ENCODE results near the gene FCHSD2.
"Not testable (repeated sequence)": the region's sequence is repeated elsewhere in the genome, so short reads cannot be mapped to it uniquely, and the experiment has no call there.

Gene FCHSD2

DNA sequence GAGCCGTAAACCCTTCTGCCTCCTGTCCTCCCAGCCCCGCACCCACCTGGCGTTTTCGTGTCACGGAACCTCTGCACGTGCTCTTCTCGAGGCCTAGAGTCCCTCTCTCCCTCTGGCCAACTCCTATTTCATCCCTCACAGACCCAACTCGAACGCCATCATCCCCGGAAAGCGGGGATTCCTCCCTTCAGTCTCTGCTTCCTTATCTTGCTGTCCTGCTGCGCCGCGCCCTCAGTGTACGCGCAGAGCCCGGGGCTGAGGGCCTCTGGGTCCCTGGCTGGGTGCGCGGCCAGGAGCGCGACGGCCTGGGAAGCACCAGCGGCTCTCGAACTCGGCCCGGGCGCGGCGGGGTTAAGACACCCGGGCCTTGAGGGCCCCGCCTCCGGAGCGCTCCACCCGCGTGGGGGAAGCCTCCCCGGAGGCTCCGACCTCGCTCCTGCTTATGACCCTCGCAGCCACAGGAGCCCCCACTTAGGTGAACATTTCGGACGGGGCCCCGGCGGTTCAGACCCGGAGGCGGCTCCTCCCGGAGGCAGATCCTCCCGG lies 328.3 kb downstream of the FCHSD2 start:
- peak; percentile 87 for DNase-seq

- DNase-seq = peak; percentile 75
These were observed 329.0 kb downstream of the FCHSD2 start for GRCh38 chr11:72812967-72813739.

DNA sequence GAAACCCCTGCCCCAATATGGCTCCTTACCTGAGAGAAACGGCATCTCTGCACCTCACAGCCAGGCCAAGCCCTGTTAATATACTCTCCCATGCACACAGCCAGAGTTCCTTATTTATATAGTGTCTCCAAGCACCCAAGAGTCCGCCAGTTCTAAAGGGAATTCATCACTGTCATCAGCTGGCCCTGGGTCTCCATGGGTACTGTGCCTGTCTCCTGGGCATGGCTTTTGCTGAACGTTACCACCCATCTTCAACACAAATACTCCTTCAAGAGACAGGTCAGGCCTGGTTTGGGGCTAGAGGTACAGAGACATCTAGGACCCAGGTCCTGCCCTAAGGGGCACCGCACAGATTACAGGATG lies 329.5 kb downstream of the FCHSD2 start:
- DNase-seq = no peak

DNA sequence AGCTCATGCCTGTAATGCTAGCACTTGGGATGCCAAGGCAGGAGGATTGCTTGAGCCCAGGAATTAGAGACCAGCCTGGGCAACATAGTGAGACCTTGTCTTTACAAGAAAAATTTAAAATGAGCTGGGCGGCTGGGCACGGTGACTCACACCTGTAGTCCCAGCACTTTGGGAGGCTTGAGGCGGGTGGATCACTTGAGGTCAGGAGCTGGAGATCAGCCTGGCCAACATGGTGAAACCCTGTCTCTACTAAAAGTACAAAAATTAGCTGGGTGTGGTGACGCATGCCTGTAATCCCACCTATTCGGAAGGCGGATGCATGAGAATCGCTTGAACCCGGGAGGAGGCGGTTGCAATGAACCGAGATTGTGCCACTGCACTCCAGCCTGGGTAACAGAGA lies 330.4 kb downstream of the FCHSD2 start:
- DNase-seq = not testable (repeated sequence)

DNA sequence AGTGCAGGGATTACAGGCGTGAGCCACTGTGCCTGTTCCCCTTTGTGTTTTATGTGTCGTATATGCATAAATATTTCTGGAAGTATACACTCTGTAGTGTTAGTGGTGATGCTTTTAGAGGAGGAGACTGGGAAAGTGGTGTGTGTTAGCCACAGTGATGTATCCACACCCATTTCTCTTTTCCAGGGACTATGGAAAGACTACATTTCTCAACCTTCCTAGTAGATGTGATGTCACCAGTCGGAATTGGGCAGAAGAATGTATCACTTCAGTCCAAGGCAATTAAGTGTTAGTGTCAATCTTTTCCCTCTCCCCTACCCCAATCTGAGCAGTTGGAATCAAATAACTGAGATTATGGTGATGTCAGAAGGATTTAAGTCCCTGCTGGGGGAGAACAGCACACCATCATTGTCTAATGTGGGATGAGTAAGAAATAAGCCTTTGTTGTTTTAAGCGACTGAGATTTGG lies 333.8 kb downstream of the FCHSD2 start:
- no peak for DNase-seq

DNA sequence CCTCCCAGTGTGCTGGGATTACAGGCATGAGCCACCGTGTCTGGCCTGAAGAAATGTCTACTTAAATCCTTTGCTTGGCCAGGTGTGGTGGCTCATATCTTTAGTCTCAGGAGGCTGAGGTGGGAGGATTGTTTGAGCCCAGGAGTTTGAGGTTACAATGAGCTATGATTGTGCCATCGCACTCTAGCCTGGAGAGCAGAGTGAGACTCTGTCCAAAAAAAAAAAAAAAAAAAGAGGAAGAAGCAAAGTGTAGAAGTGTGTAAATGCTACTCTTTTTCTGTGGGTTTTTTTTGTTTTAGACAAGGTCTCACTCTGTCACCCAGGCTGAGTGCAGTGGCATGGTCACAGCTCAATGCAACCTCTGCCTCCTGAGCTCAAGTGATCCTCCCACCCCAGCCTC lies 334.3 kb downstream of the FCHSD2 start:
- no peak for DNase-seq

DNA sequence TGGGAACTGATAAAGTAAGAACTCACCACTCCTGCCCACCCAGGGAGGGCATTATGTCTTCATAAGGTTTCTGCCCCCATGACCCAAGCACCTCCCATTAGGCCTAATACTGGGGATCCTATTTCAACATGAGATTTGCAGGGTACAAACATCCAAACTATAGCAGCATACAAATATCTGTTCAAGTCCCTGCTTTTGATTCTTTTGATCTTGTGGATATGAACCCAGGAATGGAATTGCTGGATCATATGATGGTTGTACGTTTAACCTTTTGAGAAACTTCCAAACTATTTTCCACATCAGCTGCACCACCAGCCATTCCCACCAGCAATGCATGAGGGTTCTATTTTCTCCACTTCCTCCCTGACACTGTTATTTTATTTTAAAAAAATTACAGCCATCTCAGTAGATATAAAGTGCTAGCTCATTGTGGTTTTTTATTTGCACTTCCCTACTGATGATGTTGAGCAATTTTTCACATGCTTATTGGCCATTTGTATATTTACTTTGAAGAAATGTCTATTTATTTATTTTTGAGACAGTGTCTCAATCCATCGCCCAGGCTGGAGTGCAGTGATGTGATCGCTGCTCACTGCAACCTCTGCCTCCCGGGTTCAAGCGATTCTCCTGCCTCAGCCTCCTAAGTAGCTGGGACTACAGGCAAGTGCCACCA lies 335.0 kb downstream of the FCHSD2 start:
- no peak for DNase-seq

DNA sequence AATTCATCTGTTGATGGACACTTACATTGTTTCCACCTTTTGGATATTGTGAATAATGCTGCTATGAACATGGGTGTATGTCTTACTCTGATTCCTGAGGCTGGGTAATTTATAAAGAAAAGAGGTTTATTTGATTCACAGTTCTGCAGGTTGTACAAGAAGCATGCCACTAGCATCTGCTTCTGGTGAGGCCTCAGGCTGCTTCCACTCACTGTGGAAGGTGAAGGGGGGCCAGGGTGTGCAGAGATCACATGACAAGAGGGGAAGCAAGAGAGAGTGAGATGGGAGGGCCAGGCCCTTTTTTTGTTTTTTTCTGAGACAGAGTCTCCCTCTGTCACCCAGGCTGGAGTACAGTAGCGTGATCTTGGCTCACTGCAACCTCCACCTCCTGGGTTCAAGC lies 335.7 kb downstream of the FCHSD2 start:
- DNase-seq = not testable (repeated sequence)

- no peak for DNase-seq
These were observed 336.9 kb downstream of the FCHSD2 start for GRCh38 chr11:72805216-72805615.

DNA sequence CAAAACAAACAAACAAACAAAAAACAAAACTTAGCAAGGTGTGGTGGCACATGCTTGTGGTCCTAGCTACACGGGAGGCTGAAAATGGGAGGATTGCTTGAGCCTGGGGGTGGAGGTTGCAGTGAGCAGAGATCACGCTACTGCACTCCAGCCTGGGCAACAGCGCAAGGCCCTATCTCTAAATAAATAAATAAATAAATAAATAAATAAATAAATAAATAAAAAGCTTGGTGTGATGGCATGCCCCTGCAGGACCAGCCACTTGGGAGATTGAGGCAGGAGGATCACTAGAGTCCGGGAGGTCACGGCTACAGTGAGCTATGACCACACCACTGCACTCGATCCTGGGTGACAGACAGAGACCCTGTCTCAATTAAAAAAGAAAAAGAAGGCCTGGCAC lies 339.3 kb downstream of the FCHSD2 start:
- DNase-seq = no peak

DNA sequence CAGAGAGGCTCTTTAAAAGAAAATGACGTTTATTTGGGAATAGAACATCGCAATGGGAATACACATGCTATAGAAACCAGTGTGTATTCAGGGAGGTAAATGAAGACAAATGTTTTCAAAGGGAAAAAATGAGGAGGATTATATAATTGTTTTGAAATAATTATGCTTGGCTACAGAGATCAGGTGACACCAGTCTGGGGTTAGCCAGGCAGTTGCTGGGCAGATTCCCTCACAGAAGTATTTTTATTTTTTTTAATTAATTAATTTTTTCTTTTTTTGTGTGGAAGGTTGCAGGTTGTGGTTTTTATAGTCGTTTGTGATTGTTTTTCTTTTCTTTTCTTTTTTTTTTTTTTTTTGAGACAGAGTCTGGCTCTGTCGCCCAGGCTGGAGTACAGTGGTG lies 342.7 kb downstream of the FCHSD2 start:
- DNase-seq = no peak

GRCh38 chr11:72798361-72798760 lies 343.8 kb downstream of the FCHSD2 start:
- DNase-seq = no peak

DNA sequence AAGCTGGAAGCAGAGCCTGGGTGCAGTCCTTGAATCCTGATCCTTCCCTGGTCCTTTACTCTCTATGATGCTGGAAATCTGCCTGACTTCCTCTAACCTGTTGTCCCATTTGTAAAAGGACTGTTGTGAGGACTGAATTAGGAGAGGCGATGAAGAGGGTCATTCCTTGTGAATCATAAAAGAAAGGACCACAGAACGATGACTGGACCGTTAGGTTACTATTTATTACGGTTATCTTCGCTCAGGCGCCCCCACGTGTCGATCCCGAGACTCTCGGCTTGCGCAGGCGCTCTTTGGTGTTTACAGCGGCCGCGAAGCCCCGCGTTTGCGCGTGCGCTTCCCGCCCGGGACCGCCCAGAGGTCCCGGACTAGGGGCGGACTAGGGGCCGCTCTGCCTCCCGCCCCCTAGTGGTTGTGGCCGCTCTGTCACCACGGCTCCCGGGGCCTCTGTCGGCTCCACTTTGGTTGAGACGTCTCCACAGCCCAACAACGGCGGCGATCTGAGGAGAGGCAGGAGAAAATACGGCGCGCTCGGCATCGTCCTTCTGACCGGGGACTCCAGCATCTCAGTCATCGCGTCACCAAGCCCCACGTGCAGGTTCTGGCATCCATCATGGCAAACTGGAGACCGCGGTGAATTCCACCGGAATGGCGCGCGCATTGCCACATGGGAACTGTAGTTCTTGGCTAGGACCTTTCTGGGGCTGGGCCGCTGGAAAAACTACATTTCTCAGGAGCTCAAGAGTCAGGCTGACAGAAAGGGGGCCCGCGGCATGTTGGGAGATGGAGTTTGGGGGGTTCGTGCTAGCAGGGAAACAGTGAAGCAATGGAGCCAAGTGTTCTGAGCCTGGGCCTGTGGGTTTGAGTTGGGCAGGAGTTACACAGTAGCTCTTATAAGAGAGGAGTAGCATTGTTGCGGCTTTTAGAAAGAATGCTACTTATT lies 348.4 kb downstream of the FCHSD2 start, which contains the start of gene STARD10:
Gene STARD10, minus strand, starts transcription at position 623 of the 943 bp plus-strand sequence. CDS start 12,866 bp downstream, outside the sequence.
- DNase-seq = peak; percentile 98

DNA sequence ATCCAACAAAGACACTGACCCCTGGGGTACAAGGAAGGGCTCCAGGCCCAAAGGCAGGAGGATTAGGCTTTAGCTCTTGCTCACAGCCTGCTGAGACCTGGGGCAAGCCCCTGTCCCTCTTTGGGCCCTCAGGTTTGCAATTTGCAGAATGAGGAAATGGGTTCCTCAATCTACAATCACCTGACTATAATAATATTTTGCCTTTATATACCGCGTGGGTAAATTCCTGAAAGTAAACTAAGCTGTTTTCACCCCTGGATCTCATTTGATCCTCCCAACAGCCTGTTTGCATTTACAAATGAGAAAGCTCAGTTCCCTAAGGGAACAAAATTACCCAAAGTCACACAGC lies 349.1 kb downstream of the FCHSD2 start:
- no peak for DNase-seq

- no peak for DNase-seq
These were observed 349.6 kb downstream of the FCHSD2 start for GRCh38 chr11:72792437-72793021.

DNA sequence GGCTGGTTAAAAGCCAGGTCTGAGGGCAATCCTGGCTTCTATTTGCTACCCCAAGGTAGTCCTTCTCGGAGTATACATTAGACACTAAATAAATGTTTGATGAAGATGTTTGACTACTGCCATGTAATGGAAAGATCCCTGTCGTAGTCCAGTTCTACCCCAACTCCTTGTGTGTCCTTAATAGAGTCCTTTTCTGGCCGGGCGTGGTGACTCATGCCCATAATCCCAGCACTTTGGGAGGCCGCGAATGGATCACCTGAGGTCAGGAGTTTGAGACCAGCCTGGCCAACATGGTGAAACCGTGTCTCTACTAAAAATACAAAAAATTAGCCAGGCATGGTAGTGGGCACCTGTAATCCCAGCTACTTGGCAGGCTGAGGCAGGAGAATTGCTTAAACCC lies 350.9 kb downstream of the FCHSD2 start:
- not testable (repeated sequence) for DNase-seq

- no peak for DNase-seq
These were observed 352.5 kb downstream of the FCHSD2 start for GRCh38 chr11:72789493-72790131.

GRCh38 chr11:72788241-72788640 lies 353.9 kb downstream of the FCHSD2 start:
- no peak for DNase-seq

DNA sequence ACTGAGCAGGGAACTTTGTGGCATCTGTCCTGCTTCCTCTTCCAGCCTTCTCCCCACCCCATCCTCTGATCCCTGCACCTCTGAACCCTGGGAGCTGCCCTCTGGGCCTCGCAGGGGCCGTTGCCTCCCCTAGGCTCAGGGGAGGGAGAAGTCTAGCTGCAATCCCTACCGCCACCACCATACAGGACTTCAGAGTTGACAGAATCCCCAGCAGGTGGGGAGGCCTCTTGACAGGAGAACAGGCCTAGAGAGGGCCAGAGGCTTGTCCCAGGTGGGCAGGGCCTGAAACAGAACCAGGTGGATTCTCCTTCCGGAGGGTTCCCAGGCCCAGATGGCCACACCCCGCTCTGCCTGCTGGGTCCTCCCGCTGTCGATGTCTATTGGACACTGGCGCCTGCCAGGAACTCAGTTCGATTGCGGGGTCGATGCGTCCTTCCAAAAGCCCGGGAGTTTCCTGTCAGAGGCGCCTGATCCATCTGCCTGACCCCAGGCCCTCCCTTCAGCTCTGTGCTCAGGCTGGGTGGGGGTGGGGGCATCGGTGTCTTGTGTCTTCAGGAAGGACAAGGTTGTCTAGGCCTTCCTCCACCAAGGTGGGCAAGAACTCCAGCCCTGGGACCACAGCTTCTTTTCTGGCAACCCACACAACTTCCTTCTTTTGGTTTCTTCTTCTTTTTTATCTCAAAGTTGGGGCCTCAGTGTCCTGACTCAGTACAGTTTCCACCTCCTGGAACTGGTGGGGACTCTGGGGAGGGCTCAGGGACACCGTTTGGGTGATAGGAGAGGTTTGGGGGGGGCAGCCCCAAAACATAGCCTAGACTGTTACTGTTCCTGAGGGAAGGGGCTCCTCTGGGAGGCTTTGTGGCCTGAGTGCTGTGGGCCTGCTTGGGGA lies 354.7 kb downstream of the FCHSD2 start:
- DNase-seq = no peak

Data from CD4-positive, alpha-beta T cell treated with Interleukin-6 for 4 hours (primary cell).